GM21737 (cell line): ENCODE data around the gene CPSF7.
"Not testable (repeated sequence)": the region's sequence is repeated elsewhere in the genome, so short reads cannot be mapped to it uniquely, and the experiment has no call there.

ENCODE experiments used
- ATAC-seq: cut with Tn5 transposase; IDR thresholded peaks from one replicate; pipeline ENCODE4 v1.9.1; 2021; ENCODE audit warnings: mild to moderate bottlenecking, moderate library complexity; ENCODE audit not compliant: unreplicated experiment

Gene CPSF7

DNA sequence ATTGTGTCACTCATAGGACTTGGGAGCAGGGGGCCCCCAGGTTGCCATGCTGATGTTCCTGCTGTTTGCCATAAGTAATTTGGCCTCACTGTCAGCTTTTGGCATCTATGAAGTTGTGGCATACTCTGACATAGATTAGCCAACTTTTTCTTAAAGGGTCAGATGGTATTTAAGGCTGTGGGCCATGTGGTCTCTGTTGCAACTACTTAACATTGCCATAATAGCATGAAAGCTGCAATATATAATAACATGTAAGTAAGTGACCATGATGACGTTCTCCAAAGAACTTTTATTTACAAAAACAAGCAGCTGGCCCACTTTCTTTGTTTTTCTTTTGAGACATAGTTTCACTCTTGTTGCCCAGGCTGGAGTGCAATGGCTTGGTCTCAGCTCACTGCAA lies 39.6 kb downstream of the CPSF7 start:
- no peak for ATAC-seq

- ATAC-seq, result no peak
These were observed 45.2 kb downstream of the CPSF7 start for GRCh38 chr11:61384271-61385242.

DNA sequence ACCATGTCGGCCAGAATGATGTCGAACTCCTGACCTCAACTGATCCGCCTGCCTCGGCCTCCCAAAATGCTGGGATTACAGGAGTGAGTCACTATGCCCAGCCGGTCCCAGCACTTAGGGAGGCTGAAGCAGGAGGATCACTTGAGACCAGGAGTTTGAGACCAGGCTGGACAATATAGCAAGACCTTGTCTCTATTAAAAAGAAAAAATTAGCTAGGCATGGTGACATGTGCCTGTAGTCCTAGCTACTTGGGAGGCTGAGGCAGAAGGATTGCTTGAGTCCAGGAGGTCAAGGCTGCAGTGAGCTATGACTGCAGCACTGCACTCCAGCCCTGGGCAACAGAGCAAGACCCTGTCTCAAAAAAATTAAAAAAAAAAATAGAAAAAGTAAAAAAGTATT lies 45.9 kb downstream of the CPSF7 start:
- not testable (repeated sequence) for ATAC-seq

DNA sequence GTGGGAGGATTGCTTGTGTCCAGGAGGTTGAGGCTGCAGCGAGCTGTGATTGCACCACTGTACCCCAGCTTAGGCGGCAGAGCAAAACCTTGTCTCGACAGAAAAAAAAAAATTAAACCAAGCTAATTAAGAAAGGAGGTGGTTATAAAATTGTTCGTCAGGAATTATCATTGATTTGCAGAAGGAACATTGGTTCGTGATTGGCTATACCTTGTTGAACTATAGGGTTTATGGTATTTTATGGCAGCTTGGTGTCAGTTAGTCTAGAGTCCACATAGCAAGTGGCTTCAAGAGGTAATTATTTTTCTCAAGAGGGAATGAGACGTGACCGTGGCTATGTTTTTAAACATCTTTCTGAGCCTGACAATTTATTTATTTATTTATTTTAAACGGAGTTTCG lies 48.9 kb downstream of the CPSF7 start:
- no peak for ATAC-seq

GRCh38 chr11:61378713-61379313 lies 51.0 kb downstream of the CPSF7 start:
- no peak for ATAC-seq

GRCh38 chr11:61377461-61378160 lies 52.2 kb downstream of the CPSF7 start:
- ATAC-seq, result no peak

DNA sequence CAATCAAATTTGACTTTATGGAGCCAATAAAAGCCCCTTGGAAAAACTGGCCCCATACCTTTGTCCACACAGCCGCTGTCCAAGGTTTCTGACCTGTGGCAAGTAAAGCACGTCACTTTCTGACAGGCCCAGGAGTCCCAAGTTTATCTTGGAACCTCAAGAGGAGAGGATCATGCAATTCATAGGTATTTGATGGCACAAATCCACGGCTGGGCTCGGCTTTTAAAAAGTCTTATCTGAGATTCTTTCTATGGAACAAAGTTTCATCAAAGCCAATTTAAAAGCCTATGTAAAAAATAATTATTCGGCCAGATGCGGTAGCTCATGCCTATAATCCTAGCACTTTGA lies 54.0 kb downstream of the CPSF7 start:
- no peak for ATAC-seq

- ATAC-seq, result no peak
These were observed 56.9 kb downstream of the CPSF7 start for GRCh38 chr11:61372659-61373420.

GRCh38 chr11:61370349-61371005 lies 59.3 kb downstream of the CPSF7 start:
- no peak for ATAC-seq

DNA sequence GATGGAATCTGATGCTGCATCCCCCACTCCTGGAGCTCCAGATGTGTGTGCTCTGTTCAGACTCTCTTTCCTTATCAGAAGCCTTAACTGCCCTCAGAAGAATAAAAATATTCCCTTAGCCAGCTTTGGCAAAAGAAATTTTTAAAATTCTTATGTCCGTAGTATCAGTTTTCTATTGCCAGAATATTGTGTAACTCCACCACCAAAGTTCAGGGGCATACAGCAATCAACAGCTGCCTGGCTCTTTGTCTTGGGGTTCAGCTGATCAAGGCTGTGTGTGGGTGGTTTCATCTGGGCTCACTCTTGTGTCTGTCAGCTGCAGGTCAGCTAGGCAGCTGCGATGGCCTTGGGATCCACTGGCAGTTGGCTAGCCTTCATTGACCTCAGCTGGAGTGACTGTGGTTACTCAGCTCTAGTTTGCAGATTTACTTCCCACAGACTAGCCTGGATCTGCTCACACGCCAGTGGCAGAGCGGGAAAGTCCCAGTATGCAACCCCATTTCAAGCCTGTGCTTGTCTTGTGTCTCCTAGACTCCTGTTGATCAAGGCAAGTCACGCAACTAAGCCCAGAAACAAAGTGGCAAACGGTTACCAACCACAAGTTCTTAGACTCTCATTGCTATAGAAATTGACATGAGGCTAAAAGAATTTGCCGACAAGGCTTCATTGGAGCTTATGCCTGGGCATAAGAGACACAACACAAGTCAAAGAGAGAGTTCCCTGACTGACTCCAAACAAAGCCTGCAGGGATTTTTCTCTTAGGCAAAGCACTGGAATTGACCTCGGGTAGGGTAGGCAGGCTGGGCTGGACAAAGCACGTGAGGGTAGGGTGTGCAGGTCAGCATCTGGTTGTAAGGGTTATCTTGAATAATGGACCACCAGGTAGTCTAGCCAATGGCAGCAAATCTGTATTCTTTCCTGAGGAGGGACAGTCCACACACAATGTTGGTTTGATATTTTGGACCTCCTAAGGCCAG lies 60.1 kb downstream of the CPSF7 start:
- no peak for ATAC-seq

DNA sequence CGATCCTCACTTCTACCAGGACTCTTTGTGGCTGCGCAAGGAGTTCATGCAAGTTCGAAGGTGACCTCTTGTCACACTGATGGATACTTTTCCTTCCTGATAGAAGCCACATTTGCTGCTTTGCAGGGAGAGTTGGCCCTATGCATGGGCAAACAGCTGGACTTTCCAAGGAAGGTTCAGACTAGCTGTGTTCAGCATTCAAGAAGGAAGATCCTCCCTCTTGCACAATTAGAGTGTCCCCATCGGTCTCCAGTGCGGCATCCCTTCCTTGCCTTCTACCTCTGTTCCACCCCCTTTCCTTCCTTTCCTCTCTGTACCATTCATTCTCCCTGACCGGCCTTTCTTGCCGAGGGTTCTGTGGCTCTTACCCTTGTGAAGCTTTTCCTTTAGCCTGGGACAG lies 61.1 kb downstream of the CPSF7 start:
- no peak for ATAC-seq

DNA sequence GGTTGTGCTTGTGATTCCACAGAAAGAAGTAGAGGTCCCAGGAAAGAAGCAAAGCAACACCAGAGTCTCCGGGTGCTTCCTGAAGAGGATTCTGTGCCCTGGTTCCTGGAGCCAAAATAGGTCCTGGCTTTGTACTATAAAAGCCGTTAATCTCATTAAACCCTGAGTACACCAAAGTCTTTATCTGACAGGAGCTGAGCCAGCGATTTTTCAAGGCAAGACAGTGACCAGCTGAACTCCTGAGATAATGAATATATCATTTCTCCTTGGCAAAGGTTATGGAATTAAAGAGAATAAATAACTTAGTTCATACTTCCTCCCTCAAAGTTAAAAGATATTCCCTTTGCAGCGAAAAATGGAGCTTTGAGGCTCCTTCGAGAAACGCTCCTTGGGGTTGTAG lies 62.4 kb downstream of the CPSF7 start:
- no peak for ATAC-seq

DNA sequence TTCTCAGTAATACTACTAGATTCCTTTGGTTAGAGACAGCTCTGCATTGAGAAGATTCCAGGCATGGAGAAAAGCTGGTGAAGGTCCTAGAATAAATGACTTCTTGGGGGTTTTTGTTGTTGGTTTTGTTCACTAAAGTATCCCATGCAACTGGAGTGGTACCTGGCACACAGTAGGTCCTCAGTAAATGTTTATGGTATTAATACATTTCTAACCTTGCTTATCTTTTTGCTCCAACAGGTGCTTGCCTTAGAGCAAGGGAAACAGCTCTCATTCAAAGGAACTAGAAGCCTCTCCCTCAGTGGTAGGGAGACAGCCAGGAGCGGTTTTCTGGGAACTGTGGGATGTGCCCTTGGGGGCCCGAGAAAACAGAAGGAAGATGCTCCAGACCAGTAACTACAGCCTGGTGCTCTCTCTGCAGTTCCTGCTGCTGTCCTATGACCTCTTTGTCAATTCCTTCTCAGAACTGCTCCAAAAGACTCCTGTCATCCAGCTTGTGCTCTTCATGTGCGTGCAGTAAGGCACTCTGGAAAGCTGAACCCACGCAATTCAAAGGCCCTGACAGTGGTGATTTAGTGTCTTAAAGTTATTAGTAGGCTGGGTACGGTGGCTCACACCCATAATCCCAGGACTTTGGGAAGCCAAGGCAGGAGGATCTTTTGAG lies 65.6 kb downstream of the CPSF7 start:
- no peak for ATAC-seq

- peak; percentile 6 for ATAC-seq
These were observed 67.3 kb downstream of the CPSF7 start for GRCh38 chr11:61362542-61362875.

GRCh38 chr11:61361741-61362541 lies 67.8 kb downstream of the CPSF7 start, which contains the start of the genes CYB561A3 and TMEM138:
Gene CYB561A3 (minus strand): TSS chr11:61361882. CDS start chr11:61356713, 5,169 bp downstream.
Gene TMEM138 (plus strand): TSS chr11:61362374. CDS start chr11:61364391, 2,017 bp downstream.
- peak; percentile 73 for ATAC-seq

- no peak for ATAC-seq
These were observed 68.5 kb downstream of the CPSF7 start for GRCh38 chr11:61361237-61361740.

DNA sequence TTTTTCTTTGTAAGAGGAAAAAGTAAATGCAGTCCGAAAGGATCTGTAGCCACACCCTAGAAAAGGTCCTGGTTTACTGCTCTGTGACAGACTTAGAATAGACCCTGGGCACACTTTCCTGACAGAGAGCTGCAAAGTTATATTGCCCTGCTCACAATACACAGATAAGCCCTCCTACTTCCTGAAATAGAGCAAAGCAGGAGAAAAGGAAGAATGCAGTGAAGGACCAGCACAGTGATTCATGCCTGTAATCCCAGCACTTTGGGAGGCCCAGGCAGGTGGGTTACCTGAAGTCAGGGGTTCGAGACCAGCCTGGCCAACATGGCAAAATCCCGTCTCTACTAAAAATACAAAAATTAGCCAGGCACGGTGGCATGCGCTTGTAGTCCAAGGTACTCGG lies 70.3 kb downstream of the CPSF7 start:
- no peak for ATAC-seq

GRCh38 chr11:61358566-61358965 lies 71.2 kb downstream of the CPSF7 start:
- no peak for ATAC-seq
